ENCODE results near the gene RARRES2.

RARRES2 gene

DNA sequence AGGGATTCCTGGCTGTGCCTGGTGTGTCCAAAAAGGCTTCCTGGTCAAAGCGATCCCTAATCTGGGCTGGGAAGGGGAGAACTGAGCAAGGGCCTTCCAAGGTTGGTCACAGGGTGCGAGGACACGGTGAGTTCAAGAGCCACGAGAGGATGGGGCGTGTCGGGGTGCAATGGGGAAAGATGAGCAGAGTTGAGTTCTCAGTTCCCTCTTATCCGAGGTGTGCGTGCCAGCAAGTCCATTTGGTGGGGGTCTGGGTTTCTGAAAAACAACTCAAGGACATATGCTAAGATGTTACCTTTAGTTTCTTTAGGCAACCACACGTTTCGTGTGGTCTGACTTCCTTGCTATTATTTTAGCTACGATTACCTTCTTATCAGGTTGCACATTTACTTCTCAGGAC is 39.0 kb upstream of the RARRES2 start:
- H3F3A ChIP-seq (ENCODE audit: control insufficient read depth, insufficient read depth), result peaks cover 43% of the 10 kb centered on the region
- H3K9me2 ChIP-seq (replicated peaks; ENCODE audit: control insufficient read depth, low read length), result no peaks in the 10 kb centered on the region
- peaks cover 54% of the 10 kb centered on the region for H3K79me2 ChIP-seq (ENCODE audit: control insufficient read depth, low read length)
- TF ChIP-seq, protein P1, sequence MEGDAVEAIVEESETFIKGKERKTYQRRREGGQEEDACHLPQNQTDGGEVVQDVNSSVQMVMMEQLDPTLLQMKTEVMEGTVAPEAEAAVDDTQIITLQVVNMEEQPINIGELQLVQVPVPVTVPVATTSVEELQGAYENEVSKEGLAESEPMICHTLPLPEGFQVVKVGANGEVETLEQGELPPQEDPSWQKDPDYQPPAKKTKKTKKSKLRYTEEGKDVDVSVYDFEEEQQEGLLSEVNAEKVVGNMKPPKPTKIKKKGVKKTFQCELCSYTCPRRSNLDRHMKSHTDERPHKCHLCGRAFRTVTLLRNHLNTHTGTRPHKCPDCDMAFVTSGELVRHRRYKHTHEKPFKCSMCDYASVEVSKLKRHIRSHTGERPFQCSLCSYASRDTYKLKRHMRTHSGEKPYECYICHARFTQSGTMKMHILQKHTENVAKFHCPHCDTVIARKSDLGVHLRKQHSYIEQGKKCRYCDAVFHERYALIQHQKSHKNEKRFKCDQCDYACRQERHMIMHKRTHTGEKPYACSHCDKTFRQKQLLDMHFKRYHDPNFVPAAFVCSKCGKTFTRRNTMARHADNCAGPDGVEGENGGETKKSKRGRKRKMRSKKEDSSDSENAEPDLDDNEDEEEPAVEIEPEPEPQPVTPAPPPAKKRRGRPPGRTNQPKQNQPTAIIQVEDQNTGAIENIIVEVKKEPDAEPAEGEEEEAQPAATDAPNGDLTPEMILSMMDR (IDR thresholded peaks at IDR 0.05; ENCODE audit: low read depth, low read length, poor library complexity, severe bottlenecking), result no peak
- TF ChIP-seq EZH2phosphoT487 (IDR thresholded peaks at IDR 0.05; ENCODE audit: borderline replicate concordance, low read length), result no peak
- no peaks in the 10 kb centered on the region for H3K27me3 ChIP-seq (ENCODE audit: control insufficient read depth, low read length)
- H3K36me3 ChIP-seq (ENCODE audit: control insufficient read depth, low read length), result peaks cover 13% of the 10 kb centered on the region
- peaks cover 83% of the 10 kb centered on the region for H3K4me1 ChIP-seq (ENCODE audit: control insufficient read depth, low read length)
- H3K9me3 ChIP-seq (ENCODE audit: control insufficient read depth, insufficient read depth, low read length), result no peaks in the 10 kb centered on the region
- peak overlapping the region; percentile 86 for H3K4me2 ChIP-seq (ENCODE audit: low read length)
- peak overlapping the region; percentile 79 for H3K4me3 ChIP-seq (ENCODE audit: low read length)
- H4K20me1 ChIP-seq (ENCODE audit: control insufficient read depth, insufficient read depth, low read depth, low read length), result no peaks in the 10 kb centered on the region; the same call in 1 of the 2 replicates
- peak overlapping the region; percentile 81 for H3K27ac ChIP-seq (ENCODE audit: low read depth, low read length)

DNA sequence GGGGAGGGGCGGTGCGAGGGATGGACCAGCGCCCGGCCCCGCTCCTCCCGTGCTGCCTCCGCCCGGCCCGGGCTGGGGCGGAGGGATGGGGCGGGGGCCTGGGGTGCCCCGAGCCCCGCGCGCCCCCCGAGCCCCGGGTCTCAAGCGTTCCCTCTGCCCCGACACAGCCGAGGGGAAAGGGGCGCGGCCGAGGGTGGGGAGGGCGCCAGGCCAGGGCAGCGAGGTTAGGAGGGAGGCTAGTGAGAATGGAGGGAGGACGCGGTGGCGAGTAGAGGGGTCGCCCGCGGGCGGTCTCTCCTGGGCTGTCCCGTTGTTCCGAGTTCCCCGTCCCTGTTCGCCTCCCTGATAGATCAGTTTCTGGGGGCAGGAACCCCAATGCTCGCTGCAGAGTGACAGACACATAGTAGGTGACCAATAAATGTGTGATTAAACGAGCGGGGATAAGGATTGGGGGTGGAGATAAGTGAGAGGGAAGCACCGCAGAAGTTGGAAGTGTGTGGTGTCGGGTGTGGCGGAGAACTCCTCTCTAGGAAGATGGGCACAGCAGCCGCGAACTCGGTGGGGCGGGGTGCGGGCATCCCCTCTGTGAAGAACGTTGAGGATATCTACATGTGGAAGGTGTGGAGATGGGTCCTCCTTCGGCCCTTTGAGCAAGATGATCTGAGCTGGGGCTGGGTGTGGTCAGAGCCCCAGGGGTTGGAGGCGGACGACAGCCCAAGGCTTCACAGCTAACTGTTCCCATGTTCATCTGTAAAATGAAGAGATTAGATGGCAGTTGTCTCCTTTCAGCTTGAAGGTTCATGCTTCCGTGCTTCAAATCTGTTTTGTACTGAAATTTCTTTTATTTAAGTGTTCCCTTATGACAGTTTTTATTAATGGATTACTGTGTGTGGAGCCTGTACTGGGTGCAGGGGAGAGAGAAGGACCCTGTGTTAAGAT is 38.3 kb upstream of the RARRES2 start:
- Histone ChIP-seq H3K4me3 (ENCODE audit: low read length) (peak overlapping the region; percentile 79), H3K9me3 (ENCODE audit: control insufficient read depth, insufficient read depth, low read length) (no peaks in the 10 kb centered on the region), H3K79me2 (ENCODE audit: control insufficient read depth, low read length) (peaks cover 54% of the 10 kb centered on the region), H3F3A (ENCODE audit: control insufficient read depth, insufficient read depth) (peaks cover 43% of the 10 kb centered on the region), H3K9me2 (replicated peaks; ENCODE audit: control insufficient read depth, low read length) (no peaks in the 10 kb centered on the region), H3K36me3 (ENCODE audit: control insufficient read depth, low read length) (peaks cover 5% of the 10 kb centered on the region), H3K27ac (ENCODE audit: low read depth, low read length) (peak overlapping the region; percentile 81), H4K20me1 (ENCODE audit: control insufficient read depth, insufficient read depth, low read depth, low read length) (no peaks in the 10 kb centered on the region; the same call in 1 of the 2 replicates), H3K4me1 (ENCODE audit: control insufficient read depth, low read length) (peaks cover 80% of the 10 kb centered on the region), H3K4me2 (ENCODE audit: low read length) (peak overlapping the region; percentile 86), H3K27me3 (ENCODE audit: control insufficient read depth, low read length) (no peaks in the 10 kb centered on the region)
- no peak for TF ChIP-seq EZH2phosphoT487 (IDR thresholded peaks at IDR 0.05; ENCODE audit: borderline replicate concordance, low read length)
- TF ChIP-seq, protein P1 (IDR thresholded peaks at IDR 0.05; ENCODE audit: low read depth, low read length, poor library complexity, severe bottlenecking), result no peak

DNA sequence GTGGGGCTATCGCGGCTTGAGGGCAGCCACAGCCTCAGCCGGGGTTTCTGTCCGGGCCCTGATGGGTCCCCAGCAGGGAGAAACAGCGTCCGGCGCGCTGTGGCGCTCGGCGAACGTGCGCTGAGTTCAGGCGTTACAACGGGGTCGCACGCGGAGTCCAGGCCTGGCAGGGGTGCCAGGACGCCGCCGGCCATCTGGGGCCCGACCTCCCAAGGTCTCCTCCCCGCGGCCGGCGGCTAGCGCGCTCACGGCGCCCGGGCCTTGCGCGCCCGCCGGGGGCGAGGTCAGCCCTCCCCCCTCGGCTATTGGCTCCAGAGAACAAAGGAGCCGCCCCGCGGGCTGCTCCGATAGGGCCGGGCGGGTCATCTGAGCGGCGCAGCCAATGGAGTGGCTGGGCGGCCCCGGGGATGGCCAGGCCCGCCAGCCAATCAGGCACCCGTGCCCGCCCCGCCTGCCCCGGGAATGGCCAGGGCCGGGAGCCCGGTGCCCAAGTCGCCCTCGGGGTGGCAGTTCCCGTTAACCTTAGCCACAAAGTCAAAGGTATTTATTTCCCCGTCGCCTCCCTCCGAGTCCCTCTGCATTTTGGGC is 37.5 kb upstream of the RARRES2 start, which contains the start of gene ZNF775:
TSS of gene ZNF775 (plus strand) at position 478 of the 588 bp plus-strand sequence. CDS start 9,141 bp downstream, outside the sequence.
- no peaks in the 10 kb centered on the region for H3K9me3 ChIP-seq (ENCODE audit: control insufficient read depth, insufficient read depth, low read length)
- peaks cover 80% of the 10 kb centered on the region for H3K4me1 ChIP-seq (ENCODE audit: control insufficient read depth, low read length)
- peaks cover 12% of the 10 kb centered on the region for H3K36me3 ChIP-seq (ENCODE audit: control insufficient read depth, low read length)
- TF ChIP-seq, protein P1 (IDR thresholded peaks at IDR 0.05; ENCODE audit: low read depth, low read length, poor library complexity, severe bottlenecking), result no peak
- no peak for TF ChIP-seq EZH2phosphoT487 (IDR thresholded peaks at IDR 0.05; ENCODE audit: borderline replicate concordance, low read length)
- peak within 1 kb of the TSS; percentile 94 for H3K4me2 ChIP-seq (ENCODE audit: low read length)
- peak within 1 kb of the TSS; percentile 79 for H3K4me3 ChIP-seq (ENCODE audit: low read length)
- H3K27ac ChIP-seq (ENCODE audit: low read depth, low read length), result peak within 1 kb of the TSS; percentile 81
- no peaks in the 10 kb centered on the region; the same call in 1 of the 2 replicates for H4K20me1 ChIP-seq (ENCODE audit: control insufficient read depth, insufficient read depth, low read depth, low read length)
- H3F3A ChIP-seq (ENCODE audit: control insufficient read depth, insufficient read depth), result peaks cover 43% of the 10 kb centered on the region
- H3K9me2 ChIP-seq (replicated peaks; ENCODE audit: control insufficient read depth, low read length), result no peaks in the 10 kb centered on the region
- H3K79me2 ChIP-seq (ENCODE audit: control insufficient read depth, low read length), result peaks cover 53% of the 10 kb centered on the region
- no peaks in the 10 kb centered on the region for H3K27me3 ChIP-seq (ENCODE audit: control insufficient read depth, low read length)

Measured in DOHH2 (cell line).